ENCODE results near the gene RPL37A. TPM values are rescaled to one million over a fixed set of nuclear protein-coding genes. Genes with fewer than 3 reads are reported as not detected.

Gene RPL37A
- total RNA-seq, 2 donors from 2014 or later: 1,675 to 1,724 TPM

DNA sequence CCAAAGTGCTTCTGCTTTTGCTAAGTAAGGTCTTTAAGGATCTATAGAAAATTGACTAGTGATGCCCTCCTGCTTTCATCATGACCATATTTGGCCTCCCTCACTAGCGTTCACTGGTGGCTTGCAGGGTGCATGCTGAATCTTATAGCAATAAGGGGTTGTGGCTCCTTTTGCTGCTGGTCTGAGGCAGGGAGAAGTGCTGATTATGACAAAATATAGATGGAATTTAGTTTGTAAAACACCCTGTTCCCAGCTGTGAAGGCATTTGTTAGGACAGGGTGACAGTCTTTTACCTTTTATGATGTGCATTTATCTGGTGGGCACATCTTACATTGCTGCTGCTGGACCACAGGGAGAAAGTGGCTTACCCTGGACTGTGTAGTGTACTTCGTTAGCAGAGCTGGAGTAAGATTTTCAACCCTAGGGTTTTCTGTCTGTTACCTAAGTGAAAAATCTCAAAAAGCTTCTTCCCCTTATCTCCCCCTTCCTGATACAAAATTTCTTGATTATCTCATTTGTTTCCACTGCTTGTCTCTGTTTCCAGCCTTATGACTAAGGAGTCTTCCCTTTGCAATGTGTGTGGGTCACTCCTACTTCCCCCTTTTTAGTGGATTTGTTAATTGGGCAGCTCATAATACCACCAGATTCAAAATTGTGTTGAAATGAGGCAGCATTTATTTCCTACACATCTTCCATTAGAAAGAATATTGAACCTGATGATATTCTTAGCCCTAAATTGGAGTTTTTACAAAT is 21.2 kb upstream of the RPL37A start:
- Mint-ChIP-seq H3K36me3 (peaks cover 15% of the 10 kb centered on the region), H3K27me3 (no peaks in the 10 kb centered on the region), H3K9me3 (no peaks in the 10 kb centered on the region), H3K27ac (no peak overlapping the region), H3K4me1 (ENCODE audit: low read depth in 2 of 2) (peaks cover 5 to 7% of the 10 kb centered on the region in 2 donors), H3K4me3 (no peak overlapping the region)
- DNase-seq (ENCODE audit: low spot score) (no peak), ATAC-seq (no peak)

DNA sequence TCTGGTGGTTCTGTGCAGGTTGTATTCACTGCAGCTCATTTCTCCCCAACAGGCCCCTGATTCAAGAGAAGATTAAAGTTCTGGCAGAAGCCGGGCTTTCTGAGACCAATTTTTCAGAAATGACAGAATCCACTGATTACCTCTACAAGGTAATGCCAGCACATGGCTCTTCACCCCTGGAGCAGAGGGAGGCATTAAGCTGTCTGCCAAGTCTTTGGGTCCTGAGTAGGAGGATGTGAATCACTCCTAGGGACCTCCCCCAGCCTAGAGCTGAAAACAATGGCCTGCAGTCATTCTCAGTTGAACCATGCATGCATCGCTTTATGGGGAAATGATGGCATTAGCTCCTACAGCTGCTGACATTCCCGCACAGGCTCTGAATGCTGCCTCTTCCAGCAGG is 20.5 kb upstream of the RPL37A start:
- ATAC-seq: no peak
- Mint-ChIP-seq H3K27me3 (no peaks in the 10 kb centered on the region), H3K36me3 (peaks cover 17% of the 10 kb centered on the region), H3K4me3 (no peak overlapping the region), H3K27ac (no peak overlapping the region), H3K9me3 (no peaks in the 10 kb centered on the region), H3K4me1 (ENCODE audit: low read depth in 2 of 2) (peaks cover 5 to 7% of the 10 kb centered on the region in 2 donors)
- no peak for DNase-seq (ENCODE audit: low spot score)

DNA sequence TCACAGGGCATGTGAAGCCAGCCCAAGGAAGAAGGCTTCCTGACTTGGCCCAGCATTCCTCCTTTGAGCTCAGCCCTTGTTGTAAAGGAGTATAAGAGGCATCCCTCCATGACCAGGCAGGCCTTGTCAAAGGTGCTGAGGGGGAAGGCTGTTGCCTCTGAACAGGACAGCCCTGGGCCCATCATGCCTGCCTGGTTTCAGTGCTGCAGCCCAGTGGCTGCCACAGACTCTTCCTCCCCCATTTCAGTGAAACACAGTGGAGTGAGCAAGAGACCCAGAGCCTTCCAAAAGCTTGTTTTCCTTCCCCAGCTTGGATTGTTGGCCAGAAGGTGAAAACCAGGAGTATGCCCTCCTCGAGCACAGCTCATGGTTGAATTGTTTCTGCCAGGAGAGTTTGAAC is 19.9 kb upstream of the RPL37A start:
- Mint-ChIP-seq H3K27me3 (no peaks in the 10 kb centered on the region), H3K4me3 (no peak overlapping the region), H3K4me1 (ENCODE audit: low read depth in 2 of 2) (peaks cover 5 to 7% of the 10 kb centered on the region in 2 donors), H3K36me3 (peaks cover 17% of the 10 kb centered on the region), H3K27ac (no peak overlapping the region), H3K9me3 (no peaks in the 10 kb centered on the region)
- DNase-seq (ENCODE audit: low spot score) (no peak), ATAC-seq (peak in 1 of 2 donors; percentile 20)

DNA sequence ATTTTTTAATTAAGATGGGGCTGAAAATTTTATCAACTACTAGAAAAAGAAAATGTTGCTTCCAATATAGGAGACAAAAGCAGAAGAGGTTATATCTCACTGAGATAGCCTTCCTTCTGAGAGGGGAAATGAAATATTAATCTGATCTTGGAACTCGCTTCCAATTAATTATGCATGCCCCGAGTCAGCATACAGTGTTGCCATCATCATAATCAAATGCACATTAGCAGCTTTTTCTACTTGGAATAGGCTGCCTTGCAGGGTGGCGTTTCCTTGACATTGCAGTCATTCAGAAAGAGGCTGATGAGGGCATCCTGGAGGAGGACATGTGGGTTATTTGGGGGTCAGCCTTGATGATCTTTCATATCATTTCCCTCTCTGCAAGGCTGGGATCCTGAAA is 18.4 kb upstream of the RPL37A start:
- no peak for ATAC-seq
- peaks cover 17% of the 10 kb centered on the region for H3K36me3 Mint-ChIP-seq
- H3K4me1 Mint-ChIP-seq (ENCODE audit: low read depth in 2 of 2): peaks cover 5 to 6% of the 10 kb centered on the region in 2 donors
- no peak for DNase-seq (ENCODE audit: low spot score)
- H3K9me3 Mint-ChIP-seq: no peaks in the 10 kb centered on the region
- no peak overlapping the region for H3K4me3 Mint-ChIP-seq
- no peak overlapping the region for H3K27ac Mint-ChIP-seq
- H3K27me3 Mint-ChIP-seq: no peaks in the 10 kb centered on the region

DNA sequence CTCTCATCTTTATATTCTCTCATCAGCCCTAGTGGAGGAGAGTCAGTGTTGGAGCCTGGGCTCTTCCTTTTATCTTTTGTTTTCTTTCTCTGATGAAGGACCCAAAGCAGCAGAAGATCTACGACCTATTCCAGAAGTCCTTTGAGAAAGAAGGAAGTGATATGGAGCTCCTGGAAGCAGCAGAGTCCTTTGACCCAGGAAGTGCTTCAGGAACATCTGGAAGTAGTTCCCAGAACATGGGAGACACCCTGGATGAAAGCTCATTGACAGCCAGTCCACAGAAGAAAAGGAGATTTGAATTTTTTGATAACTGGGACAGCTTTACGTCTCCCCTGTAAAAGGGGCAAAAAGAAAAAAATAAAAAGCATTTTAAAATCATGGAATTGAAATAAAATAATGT is 16.0 kb upstream of the RPL37A start:
- no peaks in the 10 kb centered on the region for H3K4me1 Mint-ChIP-seq (ENCODE audit: low read depth in 2 of 2)

DNA sequence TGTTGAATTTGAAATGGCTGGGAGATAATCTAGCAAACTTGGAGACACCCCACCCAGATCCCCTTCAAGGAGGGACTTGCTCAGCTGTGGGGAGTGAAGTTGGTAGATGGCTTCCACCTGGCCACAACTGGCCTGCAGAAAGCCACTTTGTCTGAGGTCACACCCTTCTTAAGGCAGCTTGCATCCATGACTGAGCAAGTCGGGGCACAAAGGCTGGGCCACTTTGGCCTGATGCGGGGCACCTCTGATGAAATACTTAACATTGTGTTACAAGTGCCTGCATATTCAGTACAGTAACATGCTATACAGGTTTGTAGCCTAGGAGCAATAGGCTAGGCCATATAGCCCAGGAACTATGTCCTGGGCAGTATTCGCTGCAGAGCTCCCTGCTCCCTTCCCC is 13.4 kb upstream of the RPL37A start:
- ATAC-seq: peak in 1 of 2 donors; percentile 28
- H3K9me3 Mint-ChIP-seq: no peaks in the 10 kb centered on the region
- no peak overlapping the region for H3K4me3 Mint-ChIP-seq
- peaks cover 12% of the 10 kb centered on the region for H3K36me3 Mint-ChIP-seq
- no peaks in the 10 kb centered on the region for H3K27me3 Mint-ChIP-seq
- H3K27ac Mint-ChIP-seq: no peak overlapping the region
- H3K4me1 Mint-ChIP-seq (ENCODE audit: low read depth in 2 of 2): no peaks in the 10 kb centered on the region
- DNase-seq (ENCODE audit: low spot score): no peak

More for the DNA sequence above, 16.0 kb upstream of the RPL37A start:
- H3K4me3 Mint-ChIP-seq: no peak overlapping the region
- H3K9me3 Mint-ChIP-seq: no peaks in the 10 kb centered on the region
- peaks cover 15% of the 10 kb centered on the region for H3K36me3 Mint-ChIP-seq
- ATAC-seq (no peak), DNase-seq (ENCODE audit: low spot score) (no peak)
- no peak overlapping the region for H3K27ac Mint-ChIP-seq
- H3K27me3 Mint-ChIP-seq: no peaks in the 10 kb centered on the region

DNA sequence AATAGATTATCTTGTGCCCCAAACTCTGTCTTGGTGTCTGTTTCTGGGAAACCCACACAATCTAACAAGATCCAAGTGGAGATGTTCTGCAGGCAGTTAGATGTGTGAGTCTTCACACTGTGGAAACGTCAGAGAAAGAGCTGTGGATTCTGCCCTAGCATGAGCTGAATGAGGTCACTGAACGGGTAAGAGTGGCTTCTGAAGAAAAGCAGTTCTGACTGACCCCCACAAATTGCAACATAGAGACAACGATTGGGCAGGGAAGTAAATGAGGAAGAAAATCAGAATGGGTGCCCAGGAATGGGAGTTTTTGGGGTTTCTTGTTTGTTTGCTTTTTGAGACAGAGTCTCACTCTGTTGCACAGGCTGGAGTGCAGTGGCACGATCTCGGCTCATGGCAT is 12.9 kb upstream of the RPL37A start:
- ATAC-seq (no peak), DNase-seq (ENCODE audit: low spot score) (no peak)
- Mint-ChIP-seq H3K36me3 (peaks cover 8% of the 10 kb centered on the region), H3K4me1 (ENCODE audit: low read depth in 2 of 2) (no peaks in the 10 kb centered on the region), H3K9me3 (no peaks in the 10 kb centered on the region), H3K4me3 (no peak overlapping the region), H3K27ac (no peak overlapping the region), H3K27me3 (no peaks in the 10 kb centered on the region)

DNA sequence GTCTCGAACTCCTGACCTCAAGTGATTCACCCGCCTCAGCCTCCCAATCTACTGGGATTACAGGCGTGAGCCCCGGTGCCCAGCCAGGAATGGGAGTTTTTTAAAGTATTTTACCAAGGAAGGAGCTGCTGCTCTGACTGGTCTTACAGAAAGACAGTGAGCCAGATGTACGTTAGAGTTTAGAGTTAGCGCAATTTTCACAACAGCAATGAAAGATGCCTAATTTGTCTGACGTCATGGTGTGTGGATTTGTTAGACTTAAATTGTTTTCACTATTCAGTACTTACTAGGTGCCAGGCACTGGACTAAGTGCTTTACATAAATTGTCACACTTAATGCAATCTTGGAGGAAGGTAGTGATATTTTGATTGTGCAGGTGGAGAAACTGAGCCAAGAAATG is 12.4 kb upstream of the RPL37A start:
- ATAC-seq (no peak), DNase-seq (ENCODE audit: low spot score) (no peak)
- H3K27ac Mint-ChIP-seq: no peak overlapping the region
- H3K36me3 Mint-ChIP-seq: peaks cover 5% of the 10 kb centered on the region
- H3K4me1 Mint-ChIP-seq (ENCODE audit: low read depth in 2 of 2): no peaks in the 10 kb centered on the region
- H3K27me3 Mint-ChIP-seq: no peaks in the 10 kb centered on the region
- H3K9me3 Mint-ChIP-seq: no peaks in the 10 kb centered on the region
- H3K4me3 Mint-ChIP-seq: no peak overlapping the region

DNA sequence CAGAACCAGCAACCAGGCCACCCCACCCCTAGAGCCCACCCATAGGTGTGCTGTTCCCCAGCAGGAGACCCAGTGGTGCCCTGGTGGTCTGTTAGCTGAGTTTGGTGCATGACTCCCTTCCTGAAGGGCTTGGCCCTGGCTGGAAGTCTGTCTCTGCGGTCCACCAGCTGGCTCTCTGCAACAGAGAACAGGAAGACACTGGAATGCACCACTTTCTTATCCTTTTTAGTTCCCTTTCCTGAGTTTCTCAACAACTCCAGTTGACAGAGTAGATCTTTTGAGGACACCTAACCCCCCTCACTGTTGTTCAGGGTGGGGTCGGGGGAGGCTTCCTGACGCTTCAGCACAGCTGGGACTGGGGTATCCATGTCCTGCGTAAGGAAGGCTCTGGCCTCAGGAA is 11.9 kb upstream of the RPL37A start:
- peaks cover 5% of the 10 kb centered on the region for H3K36me3 Mint-ChIP-seq
- ATAC-seq: no peak
- no peak overlapping the region for H3K27ac Mint-ChIP-seq
- no peaks in the 10 kb centered on the region for H3K9me3 Mint-ChIP-seq
- DNase-seq (ENCODE audit: low spot score): no peak
- H3K4me3 Mint-ChIP-seq: no peak overlapping the region
- H3K27me3 Mint-ChIP-seq: no peaks in the 10 kb centered on the region
- H3K4me1 Mint-ChIP-seq (ENCODE audit: low read depth in 2 of 2): no peaks in the 10 kb centered on the region

DNA sequence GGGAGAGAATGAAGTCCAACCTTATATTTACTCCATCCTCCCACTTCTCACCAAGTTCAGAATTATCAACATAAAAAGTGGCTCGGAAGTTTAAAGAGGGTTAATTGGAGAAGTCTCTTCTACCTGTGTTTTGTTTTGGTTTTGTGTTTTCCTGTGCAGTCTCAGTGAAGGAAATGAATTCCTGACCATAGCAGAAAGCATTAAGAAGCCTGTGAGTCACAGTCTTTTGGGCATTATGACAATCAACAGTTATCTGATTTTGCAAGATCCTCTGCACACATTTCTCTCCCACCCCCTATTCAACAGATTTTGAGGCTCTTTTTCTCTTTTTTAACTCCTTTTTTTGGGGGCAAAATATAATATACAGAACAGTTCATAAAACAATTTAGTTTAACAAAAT is 8.6 kb upstream of the RPL37A start:
- H3K4me1 Mint-ChIP-seq (ENCODE audit: low read depth in 2 of 2): no peaks in the 10 kb centered on the region
- no peak overlapping the region for H3K27ac Mint-ChIP-seq
- no peaks in the 10 kb centered on the region for H3K27me3 Mint-ChIP-seq
- no peaks in the 10 kb centered on the region for H3K9me3 Mint-ChIP-seq
- no peak overlapping the region for H3K4me3 Mint-ChIP-seq
- ATAC-seq (no peak), DNase-seq (ENCODE audit: low spot score) (no peak)
- H3K36me3 Mint-ChIP-seq: no peaks in the 10 kb centered on the region

DNA sequence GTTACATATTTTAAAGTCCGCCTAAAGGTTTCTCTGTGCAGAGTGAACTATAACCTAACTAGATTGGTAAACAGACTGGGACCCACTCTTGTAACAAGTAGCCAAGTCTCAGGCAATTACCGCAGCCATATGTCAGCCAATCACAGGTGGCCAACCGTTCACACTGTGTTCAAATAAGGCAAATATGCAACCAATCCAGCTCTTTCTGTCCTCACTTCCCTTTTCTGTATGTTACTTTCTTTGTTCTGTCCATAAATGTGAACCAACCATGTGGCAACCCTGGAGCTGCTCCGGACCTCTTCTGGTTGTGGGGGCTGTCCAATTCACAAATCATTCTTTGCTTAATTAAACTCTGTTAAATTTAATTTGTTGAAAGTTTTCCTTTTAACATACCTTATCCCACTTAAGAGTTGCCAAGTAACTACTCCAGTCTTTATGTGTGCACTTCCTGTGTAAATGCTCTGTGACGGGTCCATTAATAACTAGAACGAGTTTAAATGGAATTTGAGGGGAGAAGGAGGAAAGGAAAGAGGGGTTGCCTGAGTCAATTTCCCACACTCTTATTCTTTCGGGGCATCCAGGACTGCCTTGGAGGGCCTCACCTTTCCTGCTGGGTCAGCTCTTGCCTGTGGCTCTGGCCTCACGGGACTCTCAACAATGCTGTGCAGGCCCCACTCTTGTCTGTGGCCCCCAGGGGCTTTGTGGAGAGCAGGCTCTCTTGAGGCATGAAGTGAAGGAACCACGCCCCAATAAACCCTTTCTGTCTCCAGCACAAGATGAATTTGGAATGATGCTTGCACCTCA is 6.6 kb upstream of the RPL37A start:
- no peak overlapping the region for H3K4me3 Mint-ChIP-seq
- no peaks in the 10 kb centered on the region for H3K4me1 Mint-ChIP-seq (ENCODE audit: low read depth in 2 of 2)
- H3K27me3 Mint-ChIP-seq: no peaks in the 10 kb centered on the region
- no peak overlapping the region for H3K27ac Mint-ChIP-seq
- ATAC-seq (no peak), DNase-seq (ENCODE audit: low spot score) (no peak)
- H3K9me3 Mint-ChIP-seq: no peaks in the 10 kb centered on the region
- no peaks in the 10 kb centered on the region for H3K36me3 Mint-ChIP-seq

DNA sequence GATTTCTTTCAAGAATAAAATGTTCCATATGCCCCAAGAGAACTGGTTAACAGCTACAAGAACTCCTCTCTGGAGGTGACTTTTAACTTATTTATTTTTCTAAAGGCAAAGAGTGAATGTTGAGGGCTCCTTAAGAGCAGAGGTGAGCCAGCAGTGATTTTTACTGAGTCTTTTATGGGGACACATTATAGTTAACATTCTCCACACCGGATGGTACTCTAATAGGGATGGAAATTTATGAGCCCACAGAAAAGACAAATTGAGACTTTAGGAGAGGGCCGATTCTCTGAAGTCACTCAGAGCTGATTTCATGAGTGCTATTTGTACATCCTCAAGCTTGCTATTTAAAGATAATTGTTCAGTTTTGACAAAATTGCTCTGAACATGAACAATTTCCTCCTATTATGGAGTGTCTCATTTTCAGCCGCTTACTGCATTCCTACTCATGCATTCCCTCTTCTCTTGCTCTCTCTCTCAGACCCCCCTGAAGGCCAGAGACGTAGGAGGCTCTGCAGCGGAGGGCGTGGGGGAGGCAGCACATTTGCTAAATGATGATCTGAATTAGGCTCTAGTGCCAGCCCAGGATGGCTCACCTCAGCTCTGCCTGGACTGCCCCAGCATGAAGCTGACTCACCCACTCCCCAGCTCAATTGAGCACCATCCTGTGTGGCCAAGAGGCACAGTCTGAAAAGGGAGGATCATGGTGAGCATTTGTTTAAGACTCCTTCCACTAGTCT is 5.9 kb upstream of the RPL37A start:
- Mint-ChIP-seq H3K27ac (no peak overlapping the region), H3K4me1 (ENCODE audit: low read depth in 2 of 2) (peaks cover 5 to 6% of the 10 kb centered on the region in 2 donors), H3K9me3 (no peaks in the 10 kb centered on the region), H3K36me3 (no peaks in the 10 kb centered on the region), H3K27me3 (no peaks in the 10 kb centered on the region), H3K4me3 (no peak overlapping the region)
- DNase-seq (ENCODE audit: low spot score) (no peak), ATAC-seq (no peak)

DNA sequence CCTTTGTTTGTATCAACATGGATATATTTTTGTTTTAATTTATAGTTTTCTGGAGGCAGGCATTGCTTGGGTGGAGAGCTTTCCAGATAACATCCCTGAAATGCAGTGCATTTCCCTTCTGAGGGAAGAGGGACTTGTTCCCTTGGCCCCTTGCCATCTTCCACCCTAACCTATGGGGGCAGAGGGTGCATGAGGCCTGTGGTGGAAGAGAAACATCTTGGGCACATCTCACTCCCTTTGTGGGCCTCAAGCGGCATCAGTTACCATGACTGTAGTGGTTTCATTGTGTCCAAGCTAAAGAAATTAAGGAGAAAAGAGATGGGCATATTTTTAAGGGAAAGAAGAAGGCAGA is 5.3 kb upstream of the RPL37A start:
- Mint-ChIP-seq H3K36me3 (no peaks in the 10 kb centered on the region), H3K9me3 (no peaks in the 10 kb centered on the region), H3K4me3 (no peak overlapping the region), H3K27ac (no peak overlapping the region), H3K4me1 (ENCODE audit: low read depth in 2 of 2) (peaks cover 9 to 10% of the 10 kb centered on the region in 2 donors), H3K27me3 (no peaks in the 10 kb centered on the region)
- ATAC-seq: no peak
- no peak for DNase-seq (ENCODE audit: low spot score)

DNA sequence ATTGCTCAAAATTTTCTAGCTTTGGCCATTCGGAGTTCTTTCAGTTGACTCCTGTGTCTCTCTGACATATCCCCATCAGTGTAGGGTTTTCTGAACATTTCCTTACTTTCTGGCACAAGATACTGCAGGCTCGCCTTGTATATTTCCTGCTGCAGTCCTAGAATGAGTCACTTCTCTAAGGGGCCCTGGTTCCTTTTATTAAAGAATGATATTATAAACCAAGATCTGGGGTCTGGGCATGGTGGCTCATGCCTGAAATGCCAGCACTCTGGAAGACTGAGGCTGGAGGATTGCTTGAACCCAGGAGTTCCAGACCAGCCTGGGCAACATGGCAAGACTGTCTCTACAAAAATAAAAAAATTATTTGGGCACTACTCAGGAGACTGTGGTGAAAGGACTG is 3.0 kb upstream of the RPL37A start:
- Mint-ChIP-seq H3K36me3 (peaks cover 17% of the 10 kb centered on the region), H3K27ac (no peak overlapping the region), H3K9me3 (no peaks in the 10 kb centered on the region), H3K4me1 (ENCODE audit: low read depth in 2 of 2) (peaks cover 27 to 30% of the 10 kb centered on the region in 2 donors), H3K27me3 (no peaks in the 10 kb centered on the region), H3K4me3 (peak overlapping the region; percentile 5)
- DNase-seq (ENCODE audit: low spot score) (no peak), ATAC-seq (no peak)
